Upper lobe of left lung (tissue), 4 donors: ENCODE data around the gene NLGN2.

Experiments
- POLR2A ChIP-seq, 4 donors: fragments of 450-650 bp; IDR thresholded peaks; one replicate each; pipeline ENCODE4 v1.5.1; 2016 to 2017; ENCODE audit warnings: antibody characterized with exemption in 4 of 4, mild to moderate bottlenecking in 2 of 4
- POLR2AphosphoS5 ChIP-seq, 2 donors: sonication (generic); formaldehyde crosslinking; IDR thresholded peaks; one replicate each; pipeline ENCODE4 v1.5.1; 2017; ENCODE audit warnings: antibody characterized with exemption in 2 of 2
- TF ChIP-seq, protein P1 (sequence below), 6 experiments: fragments of 450-650 bp in 4 of 6; fragments of 200-600 bp in 2 of 6; sonication (generic) in 2 of 6; IDR thresholded peaks; one replicate each; pipeline ENCODE4 v1.5.1; 2016 to 2019; ENCODE audit warnings: antibody characterized with exemption in 6 of 6

DNA sequence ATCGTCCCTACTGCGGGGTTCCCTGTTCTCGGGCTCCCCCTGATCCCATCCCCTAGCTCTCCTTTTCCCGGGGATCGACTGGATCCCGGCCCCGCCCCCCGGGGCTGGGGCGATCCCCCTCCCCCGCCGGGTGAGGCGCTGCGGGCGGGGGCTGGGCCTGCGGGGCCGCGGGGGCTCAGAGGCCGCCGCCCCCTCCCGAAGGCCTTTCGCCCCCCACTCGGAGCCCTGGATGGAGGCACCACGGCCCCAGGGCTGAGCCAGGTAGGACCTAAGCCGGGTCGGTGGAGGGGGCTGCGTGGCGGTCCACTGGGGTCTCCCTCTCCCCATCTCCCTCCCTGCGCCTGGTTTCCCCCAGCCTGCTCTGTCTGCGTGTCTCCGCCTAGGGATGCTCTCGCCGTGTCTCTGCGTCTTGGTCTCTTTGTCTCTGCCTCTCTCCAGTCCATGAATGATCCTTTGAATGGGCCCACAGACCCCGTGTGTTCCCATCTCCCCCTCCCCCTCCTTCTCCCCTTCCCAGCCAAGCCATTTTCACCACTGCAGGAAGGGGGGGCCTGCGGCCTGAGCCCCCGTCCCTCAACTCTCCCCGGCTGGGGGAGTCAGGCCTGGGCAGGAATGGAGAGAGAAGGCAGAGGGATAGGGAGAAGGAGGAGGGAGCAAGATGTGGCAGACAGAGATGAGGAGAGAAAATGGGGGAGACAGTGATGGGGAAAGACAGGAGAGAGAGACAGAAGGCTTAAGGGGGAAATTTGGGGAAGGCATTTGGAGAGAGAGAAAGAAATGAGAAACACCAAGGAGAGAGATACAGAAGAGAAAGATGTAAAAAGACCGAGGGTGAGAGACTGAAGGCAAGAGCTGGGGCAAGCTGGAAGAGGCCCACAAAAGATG lies 2.1 kb upstream of the NLGN2 start:
- no peak for TF ChIP-seq POLR2AphosphoS5 (IDR thresholded peaks at IDR 0.05)
- TF ChIP-seq, protein P1, sequence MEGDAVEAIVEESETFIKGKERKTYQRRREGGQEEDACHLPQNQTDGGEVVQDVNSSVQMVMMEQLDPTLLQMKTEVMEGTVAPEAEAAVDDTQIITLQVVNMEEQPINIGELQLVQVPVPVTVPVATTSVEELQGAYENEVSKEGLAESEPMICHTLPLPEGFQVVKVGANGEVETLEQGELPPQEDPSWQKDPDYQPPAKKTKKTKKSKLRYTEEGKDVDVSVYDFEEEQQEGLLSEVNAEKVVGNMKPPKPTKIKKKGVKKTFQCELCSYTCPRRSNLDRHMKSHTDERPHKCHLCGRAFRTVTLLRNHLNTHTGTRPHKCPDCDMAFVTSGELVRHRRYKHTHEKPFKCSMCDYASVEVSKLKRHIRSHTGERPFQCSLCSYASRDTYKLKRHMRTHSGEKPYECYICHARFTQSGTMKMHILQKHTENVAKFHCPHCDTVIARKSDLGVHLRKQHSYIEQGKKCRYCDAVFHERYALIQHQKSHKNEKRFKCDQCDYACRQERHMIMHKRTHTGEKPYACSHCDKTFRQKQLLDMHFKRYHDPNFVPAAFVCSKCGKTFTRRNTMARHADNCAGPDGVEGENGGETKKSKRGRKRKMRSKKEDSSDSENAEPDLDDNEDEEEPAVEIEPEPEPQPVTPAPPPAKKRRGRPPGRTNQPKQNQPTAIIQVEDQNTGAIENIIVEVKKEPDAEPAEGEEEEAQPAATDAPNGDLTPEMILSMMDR (IDR thresholded peaks at IDR 0.05) = no peak
- no peak for TF ChIP-seq POLR2A (IDR thresholded peaks at IDR 0.05)
